ENCODE measurements around the gene TOX3.

TOX3 gene

GRCh38 chr16:52563767-52564611 lies 17.0 kb upstream of the TOX3 start:
- no peak for ATAC-seq

GRCh38 chr16:52562770-52563169 lies 15.8 kb upstream of the TOX3 start:
- no peak for DNase-seq
- ATAC-seq: no peak

More at GRCh38 chr16:52563767-52564611, 17.0 kb upstream of the TOX3 start:
- no peak for DNase-seq

GRCh38 chr16:52561910-52562741 lies 15.2 kb upstream of the TOX3 start:
- no peak for ATAC-seq
- no peak for DNase-seq

GRCh38 chr16:52558448-52558847 lies 11.5 kb upstream of the TOX3 start:
- DNase-seq: no peak
- ATAC-seq: no peak

- no peak for DNase-seq
- no peak for ATAC-seq
Observed at GRCh38 chr16:52557236-52557635, 10.3 kb upstream of the TOX3 start.

- ATAC-seq: no peak
- DNase-seq: no peak
Observed at GRCh38 chr16:52556083-52556482, 9.1 kb upstream of the TOX3 start.

- ATAC-seq (no peak), DNase-seq (no peak)
Observed at GRCh38 chr16:52555572-52555971, 8.6 kb upstream of the TOX3 start.

- DNase-seq (no peak), ATAC-seq (no peak)
Observed at GRCh38 chr16:52554334-52554733, 7.4 kb upstream of the TOX3 start.

- ATAC-seq: no peak
- DNase-seq: no peak
Observed at GRCh38 chr16:52553322-52553721, 6.4 kb upstream of the TOX3 start.

- ATAC-seq (no peak), DNase-seq (no peak)
Observed at GRCh38 chr16:52552643-52553042, 5.7 kb upstream of the TOX3 start.

- DNase-seq: no peak
- no peak for ATAC-seq
Observed at GRCh38 chr16:52549011-52549692, 2.2 kb upstream of the TOX3 start.

- ATAC-seq (no peak), DNase-seq (no peak)
Observed at GRCh38 chr16:52548261-52549010, 1.5 kb upstream of the TOX3 start.

GRCh38 chr16:52547834-52548215 lies 882 bp upstream of the TOX3 start:
- DNase-seq (no peak), ATAC-seq (no peak)

- DNase-seq: no peak
- ATAC-seq: no peak
Observed at GRCh38 chr16:52546291-52547003, 496 bp downstream of the TOX3 start.

- DNase-seq: no peak
- ATAC-seq: no peak
Observed at GRCh38 chr16:52545898-52546266, 1.1 kb downstream of the TOX3 start.

- ATAC-seq: no peak
- no peak for DNase-seq
Observed at GRCh38 chr16:52545222-52545897, 1.6 kb downstream of the TOX3 start.

GRCh38 chr16:52544703-52545102 lies 2.2 kb downstream of the TOX3 start:
- ATAC-seq: no peak
- DNase-seq: no peak

GRCh38 chr16:52543654-52544053 lies 3.3 kb downstream of the TOX3 start:
- ATAC-seq: no peak
- no peak for DNase-seq

- no peak for ATAC-seq
- no peak for DNase-seq
Observed at GRCh38 chr16:52540910-52541309, 6.0 kb downstream of the TOX3 start.

GRCh38 chr16:52539191-52539590 lies 7.8 kb downstream of the TOX3 start:
- DNase-seq (no peak), ATAC-seq (no peak)

GRCh38 chr16:52538511-52538910 lies 8.4 kb downstream of the TOX3 start:
- DNase-seq (no peak), ATAC-seq (no peak)
